ENCODE results near the gene RASAL2.

- no peak for TF ChIP-seq POLR2A (IDR thresholded peaks at IDR 0.05; ENCODE audit: low read depth, low read length)
- no peak for TF ChIP-seq TAF1 (IDR thresholded peaks at IDR 0.05; ENCODE audit: low read depth, low read length)
These were observed 259.6 kb downstream of the RASAL2 start for GRCh38 chr1:178353524-178353923.

Measured in GM12891 (cell line).